Activated naive CD4-positive, alpha-beta T cell (primary cell): ENCODE measurements around the gene MESP2.

ENCODE experiments used
- DNase-seq, 4 experiments: peaks; one replicate each; lab custom pipeline; 2025; lab: John Stamatoyannopoulos, UW

Gene MESP2

DNA sequence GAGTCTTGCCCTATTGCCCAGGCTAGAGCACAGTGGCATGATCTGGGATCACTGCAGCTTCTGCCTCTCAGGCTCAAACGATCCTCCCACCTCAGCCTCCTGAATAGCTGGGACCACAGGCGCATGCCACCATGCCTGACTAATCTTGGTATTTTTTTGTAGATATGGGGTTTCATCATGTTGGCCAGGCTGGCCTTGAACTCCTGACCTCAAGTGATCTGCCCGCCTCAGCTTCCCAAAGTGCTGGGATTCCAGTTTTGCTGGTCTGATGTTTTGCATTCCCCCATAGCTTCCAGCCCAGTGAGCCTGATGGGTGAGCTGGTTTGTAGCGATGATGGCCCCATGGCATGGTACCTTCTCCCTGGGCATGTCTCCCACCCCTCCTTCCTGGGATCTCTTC, 20.4 kb upstream of the MESP2 start:
- no peak for DNase-seq

DNA sequence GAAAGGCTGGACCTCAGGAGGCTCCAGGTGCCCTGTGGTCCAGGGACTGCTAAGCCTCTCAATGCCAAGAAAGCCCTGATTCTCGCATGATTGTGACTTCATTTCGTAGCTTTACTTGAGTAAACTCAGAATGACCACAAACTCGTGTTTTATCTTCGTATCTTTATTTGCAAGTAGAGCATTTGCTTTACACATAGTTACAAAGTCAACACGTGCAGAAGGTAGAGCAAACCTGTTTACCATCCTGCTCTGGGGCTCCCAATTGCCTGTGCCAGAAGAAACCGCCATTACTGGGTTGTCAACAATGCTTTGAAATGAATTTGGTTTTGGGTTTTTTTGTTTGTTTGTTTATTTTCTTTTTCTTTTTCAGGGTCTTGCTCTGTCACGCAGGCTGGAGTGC, 19.2 kb upstream of the MESP2 start:
- no peak for DNase-seq

DNA sequence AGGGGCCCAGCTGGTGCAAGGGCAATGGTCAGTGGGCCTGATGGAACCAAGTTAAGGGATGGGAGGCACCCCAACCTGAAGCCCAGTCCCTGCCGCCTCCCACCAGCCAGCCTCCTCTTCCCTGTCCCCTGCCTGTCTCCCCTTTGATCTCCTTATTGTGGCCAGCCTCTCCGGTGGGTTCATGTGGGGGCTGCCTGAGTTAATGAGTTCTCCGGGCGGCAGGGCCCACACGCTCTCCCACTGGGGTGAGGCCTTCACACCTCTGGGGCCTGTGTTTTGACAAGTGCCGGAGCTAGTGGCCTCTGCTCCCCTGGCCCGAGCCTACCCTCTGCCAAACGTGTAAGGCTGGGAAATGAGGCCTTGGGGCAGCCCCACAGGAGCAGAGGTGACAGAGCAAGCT, 17.8 kb upstream of the MESP2 start:
- no peak for DNase-seq

DNA sequence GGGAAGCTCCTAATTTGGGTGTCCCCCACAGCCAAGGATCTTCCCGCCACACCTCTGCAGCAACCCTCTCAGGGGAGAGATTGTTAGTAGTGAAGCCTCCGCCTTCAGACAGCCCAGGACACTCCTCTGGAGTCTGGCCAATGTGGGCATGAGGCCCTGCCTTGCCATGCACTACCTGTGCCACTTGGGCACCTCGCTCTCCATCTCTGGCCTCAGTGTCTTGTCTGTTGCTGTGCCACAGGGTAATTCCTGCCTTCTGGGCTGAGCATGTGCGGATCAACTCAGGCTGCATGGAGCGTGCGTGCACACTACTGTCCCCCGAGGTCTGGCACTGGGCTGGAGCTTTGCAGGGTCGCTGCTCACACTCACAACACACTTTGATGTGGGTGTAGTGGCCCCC, 17.2 kb upstream of the MESP2 start:
- no peak for DNase-seq

DNA sequence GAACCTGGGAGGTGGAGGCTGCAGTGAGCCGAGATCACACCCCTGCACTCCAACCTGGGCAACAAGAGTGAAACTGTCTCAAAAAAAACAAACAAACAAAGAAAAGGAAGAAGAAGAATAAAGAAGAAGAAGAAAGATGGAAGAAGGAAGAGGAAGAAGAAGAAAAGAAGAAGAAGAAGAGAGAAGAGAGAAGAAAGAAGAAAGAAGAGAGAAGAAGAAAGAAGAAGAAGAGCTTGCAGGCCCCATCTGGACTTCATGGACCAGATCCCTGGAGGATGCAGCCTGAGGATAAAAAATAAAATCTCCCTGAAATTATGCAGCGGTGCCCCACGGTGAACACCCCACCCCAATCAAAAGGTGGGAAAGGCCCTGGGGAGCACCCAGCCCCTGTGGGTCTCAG, 16.3 kb upstream of the MESP2 start:
- no peak for DNase-seq

DNA sequence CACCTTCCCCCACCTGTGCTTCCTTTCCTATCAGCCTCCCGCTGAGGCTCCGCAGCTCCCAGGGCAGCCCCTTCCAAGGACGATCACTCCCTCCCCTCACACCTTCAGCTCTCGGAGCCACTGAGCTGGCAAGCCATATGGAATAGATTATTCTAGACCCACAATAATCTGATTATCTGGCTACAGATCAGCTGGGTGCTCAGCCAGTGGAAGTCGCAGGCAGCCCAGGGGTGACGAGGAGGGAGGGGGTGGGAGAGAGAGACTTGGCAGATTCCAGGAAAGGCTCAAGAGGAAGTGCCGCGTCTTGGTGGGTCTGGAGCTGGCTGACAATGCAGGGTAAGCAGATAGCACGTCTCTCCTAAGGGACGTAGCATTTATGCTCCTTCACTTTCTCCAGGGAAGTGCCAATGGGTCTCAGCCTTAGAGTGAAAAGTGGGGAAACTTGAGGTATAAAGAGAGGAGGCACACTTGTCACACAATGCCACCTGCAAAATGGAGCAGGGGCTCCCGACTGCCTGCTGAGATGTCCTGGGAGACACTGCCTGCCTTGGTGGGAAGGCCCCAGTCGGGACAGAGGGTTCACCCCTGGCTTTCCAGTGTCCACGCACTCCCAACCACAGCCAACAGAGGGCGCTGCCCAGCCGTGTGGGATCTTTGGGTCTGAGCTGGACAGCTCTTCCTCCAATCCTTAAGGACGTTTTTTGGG, 15.7 kb upstream of the MESP2 start:
- peak; percentile 29 to 45 (median 40) for DNase-seq

DNA sequence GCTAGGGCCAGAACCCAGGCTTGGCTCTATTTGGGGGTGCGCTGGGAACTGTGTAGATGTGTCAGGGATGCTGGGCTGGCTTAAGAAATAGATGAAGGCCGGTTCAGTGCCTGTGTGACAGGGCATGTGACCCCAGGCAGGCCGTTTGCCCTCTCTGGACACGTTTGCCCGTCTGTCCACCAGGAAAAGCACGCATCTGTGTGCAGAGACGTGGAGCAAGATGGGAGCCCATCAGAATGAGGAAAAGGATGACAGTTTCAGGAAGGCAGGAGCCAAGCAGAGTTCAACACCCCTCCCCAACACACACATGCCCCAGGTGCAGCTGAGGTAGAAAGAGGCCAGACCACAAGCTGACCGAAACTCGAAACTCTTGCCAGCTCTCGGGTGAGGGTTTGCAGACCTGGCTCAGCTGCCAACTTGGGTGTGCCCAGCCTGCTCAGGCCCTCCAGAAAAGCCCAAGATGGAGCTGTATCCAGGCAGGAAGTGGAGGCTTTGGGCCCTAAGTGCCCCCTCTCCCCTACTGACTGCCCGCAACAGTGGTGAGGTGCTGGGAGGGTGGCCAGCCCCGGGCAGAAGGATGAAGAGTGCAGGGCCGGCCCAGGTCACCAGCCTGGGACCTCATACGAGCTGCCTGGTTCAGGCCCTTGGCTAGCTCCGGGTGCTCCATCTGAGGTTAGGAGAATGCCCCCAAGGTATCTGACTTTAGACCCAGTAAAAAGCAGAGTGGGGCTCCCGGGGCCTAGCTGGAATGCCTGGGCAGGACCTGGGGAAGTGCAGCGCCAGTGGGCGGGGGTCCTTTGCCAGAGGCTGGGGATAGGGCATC, 14.9 kb upstream of the MESP2 start:
- DNase-seq = no peak

DNA sequence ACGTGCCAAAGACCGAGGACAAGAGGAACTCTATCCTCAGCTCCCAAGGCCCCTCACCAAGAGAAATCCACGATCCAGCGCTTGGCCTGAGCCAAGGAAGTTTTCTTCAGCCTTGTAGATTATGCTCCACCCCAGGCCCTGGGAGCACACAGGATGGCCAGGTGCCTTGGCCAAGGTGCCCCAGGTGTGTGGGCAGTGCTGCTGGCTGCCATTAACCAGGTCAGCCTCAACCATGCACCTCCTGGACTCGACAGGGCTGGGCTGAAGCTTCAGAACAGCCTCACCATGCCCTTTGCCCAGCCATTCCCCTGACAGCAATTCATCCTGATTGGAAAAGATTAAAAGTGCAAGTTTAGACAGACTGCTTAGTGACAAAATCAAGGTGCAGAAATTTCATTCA, 14.2 kb upstream of the MESP2 start:
- DNase-seq = no peak

DNA sequence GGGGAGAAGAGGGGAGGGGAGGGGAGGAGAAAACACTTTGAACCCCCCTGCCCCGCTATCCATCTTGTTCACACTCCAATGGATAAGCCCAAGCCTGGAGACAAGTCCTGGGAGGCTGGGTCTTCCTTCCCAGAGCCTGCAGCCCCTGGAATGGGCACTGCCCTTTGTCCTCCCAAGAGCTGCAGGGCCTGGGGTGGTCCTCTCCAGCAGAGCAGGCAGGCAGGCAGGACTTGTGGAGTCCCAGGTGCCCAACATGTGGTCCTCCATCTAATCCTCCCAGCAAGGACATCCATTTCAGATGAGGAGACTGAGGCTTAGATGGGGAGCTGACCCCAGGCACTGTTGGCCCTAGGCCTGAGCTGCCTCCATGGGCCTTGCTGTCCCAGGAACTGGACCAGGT, 10.4 kb upstream of the MESP2 start:
- DNase-seq = no peak

DNA sequence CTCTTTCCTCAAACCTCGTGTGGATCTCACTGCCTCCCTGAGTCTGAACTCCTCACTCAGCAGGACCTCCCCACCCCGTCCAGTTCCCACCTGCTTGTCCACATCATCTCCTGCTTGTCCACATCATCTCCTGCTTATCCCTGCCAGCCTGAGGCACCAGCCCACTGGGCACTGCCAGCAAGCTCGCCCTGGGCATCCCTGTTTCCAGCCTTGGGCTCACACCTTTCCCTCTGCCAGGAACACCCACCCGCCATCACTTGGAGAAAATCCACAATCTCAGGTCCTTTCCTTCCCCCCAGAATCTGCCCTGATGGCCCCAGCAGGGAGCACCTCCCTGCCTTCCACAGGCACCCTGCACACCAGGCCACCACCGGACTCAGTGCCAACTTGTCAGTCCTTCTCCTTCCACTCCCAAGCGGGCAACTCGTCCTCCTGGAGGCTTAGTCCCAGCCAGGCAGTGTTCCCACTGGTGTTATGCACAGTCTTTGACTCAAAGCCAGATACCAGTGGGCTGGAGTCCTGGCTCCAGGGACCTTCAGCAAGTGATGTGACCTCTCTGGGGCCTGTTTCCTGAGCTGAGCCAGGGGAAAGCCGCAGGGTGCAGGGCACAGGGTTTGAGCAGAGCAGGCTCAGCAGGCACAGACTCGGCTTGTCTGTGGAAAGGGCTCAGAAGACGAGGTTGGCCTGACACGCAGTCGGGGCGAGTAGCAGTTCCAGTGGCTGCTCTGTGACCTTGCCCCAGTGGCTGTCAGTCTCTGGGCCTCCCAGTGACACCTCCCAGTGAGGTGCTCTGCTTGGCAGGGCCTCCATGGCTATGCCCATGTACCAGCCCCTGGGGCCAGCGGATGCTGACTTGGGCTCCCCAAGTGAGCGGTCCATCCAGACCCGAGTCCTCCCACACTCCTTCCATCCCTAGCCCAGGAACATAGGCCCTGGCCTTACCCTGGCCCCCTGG, 9.5 kb upstream of the MESP2 start:
- DNase-seq = no peak

DNA sequence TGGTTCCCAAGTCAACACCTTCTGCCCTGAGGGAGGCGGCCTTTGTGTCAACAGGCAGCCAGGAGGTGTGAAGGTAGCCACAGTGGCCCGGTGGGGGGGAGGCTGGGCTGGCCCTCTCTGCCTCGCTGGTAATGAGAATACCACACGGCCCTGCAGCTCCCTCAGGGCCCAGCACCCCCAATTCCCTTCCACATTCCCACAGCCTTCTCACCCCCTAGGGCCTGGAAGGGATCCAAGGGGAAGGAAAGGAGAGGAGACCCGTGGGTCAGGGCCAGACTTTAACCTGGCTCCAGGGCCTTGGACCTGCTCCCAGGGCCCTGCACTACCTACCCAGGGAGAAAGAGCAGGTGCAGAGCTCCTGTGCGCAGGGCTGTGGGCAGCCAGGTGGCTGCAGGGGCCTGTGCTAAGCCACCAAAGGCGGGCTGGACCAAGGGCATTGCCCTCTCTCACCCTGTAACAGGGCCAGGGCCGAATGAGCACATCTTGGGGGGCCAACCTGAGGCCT, 8.7 kb upstream of the MESP2 start:
- no peak for DNase-seq

DNA sequence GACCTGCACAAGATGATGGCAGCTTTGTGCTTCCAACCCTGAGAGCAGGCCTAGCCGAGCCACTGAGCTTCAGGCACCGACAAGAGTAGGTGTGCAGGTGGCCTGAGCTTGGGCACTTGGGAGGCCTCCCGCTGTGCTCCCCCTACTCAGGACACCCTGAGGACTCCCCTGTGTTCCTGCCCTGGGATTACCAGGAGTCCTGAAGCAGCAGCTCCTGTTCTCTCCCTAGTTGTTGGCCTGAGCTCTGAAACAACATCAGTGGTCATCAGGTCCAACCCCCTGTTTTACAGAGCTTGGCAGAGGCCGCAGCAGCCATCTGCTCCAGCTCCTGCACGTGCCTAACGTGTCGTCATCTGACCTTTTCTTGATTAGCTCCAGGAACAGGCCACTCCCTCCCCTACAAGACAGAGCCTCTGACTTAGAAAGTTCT, 8.0 kb upstream of the MESP2 start:
- no peak for DNase-seq

DNA sequence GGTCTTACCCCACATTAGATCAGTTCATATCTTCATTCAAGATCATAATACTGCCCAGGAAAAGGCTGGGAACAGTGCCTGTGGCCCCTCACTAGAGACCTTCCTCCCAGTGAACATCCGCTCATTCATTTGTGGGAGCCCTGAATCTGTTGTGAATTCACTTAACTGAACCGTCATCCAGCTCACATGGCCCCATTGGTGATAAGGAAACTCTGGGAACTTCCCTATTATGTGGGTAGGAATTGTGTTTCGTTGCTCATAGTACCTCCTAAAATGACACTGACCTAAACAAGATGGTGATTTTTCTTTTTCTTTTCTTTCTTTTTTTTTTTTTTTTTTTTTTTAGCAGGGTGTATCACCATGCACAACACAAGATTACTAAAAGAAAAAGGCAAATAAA, 6.8 kb upstream of the MESP2 start:
- DNase-seq = no peak

DNA sequence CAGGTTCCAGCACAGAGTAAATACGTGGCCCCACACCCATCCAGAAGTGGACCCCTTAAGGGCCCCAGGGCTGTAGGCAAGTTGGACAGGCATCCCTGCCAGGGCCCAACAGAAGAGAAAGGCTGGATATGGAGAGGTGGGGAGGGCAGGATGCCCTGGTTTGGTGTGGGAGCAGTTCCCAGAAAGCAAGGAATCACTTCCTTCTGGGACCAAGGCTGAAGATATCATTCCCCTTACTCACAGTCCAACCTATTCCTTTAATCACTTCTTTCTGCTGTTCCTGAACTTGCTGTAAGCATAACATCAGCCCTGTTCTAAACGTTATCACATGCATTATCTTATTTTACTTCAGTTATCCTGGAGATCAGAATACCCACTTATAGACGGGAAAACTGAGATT, 6.1 kb upstream of the MESP2 start:
- DNase-seq = no peak

DNA sequence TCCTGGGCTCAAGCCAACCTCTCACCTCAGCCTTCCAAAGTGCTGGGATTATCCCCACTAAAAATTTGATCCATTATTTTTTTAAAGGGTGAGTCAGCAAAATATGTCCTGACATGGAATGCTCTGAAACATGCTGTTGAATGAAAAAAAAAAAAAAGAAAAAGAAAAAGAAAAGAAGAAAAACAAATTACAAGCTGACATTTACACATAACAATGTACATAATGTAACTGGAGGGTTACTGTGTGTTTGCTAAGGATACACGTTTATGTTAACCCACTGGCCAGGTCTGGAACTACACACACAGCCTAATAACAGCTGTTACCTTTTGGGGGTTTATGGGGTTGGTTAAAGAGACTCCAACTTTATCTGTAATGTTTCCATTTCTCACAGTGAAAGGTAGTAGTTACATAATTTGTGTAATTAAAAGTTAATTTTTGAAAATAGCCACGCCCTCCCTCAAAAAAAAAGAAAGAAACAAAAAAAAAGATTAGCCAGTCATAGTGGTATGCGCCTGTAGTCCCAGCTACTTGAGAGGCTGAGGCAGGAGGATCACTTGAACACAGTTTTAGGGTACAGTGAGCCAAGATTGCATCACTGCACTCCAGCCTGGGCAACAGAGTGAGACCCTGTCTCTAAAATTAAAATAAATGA, 3.1 kb upstream of the MESP2 start:
- no peak for DNase-seq

DNA sequence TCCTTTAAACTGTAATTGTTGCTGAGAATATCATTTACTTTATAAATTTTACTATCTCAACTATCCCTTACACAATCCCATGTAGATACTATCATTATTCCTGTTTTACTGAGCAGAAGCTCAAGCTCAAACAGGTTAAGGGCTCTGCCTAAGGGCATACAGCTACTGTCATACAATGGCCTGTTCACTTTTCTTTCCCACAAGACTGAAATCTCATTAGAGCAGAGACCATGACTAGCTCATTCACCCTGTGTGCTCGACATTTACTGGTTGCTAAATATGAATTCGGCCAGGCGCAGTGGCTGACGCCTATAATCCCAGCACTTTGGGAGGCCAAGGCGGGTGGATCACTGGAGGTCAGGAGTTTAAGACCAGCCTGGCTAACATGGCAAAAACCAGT, 1.6 kb upstream of the MESP2 start:
- DNase-seq = no peak

DNA sequence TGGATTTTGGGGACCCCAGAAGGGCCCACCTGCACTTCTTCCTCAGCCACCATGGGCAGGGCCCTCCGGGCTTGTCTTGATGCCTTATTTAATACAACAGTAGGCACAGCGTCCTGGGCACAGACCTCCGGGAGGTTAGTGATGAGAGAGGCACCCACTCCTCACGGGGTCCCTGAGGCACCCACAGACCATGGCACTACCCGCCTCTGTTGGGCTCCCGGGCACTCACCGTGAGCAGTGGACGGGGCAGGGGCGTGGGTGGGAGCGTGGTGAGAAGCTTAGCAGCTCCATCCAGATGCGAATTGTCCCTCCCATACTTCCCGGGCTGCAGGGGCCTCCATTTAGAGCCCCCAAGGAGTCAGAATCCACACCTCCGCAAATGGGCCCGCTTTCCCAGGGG, 317 bp upstream of the MESP2 start:
- no peak for DNase-seq

DNA sequence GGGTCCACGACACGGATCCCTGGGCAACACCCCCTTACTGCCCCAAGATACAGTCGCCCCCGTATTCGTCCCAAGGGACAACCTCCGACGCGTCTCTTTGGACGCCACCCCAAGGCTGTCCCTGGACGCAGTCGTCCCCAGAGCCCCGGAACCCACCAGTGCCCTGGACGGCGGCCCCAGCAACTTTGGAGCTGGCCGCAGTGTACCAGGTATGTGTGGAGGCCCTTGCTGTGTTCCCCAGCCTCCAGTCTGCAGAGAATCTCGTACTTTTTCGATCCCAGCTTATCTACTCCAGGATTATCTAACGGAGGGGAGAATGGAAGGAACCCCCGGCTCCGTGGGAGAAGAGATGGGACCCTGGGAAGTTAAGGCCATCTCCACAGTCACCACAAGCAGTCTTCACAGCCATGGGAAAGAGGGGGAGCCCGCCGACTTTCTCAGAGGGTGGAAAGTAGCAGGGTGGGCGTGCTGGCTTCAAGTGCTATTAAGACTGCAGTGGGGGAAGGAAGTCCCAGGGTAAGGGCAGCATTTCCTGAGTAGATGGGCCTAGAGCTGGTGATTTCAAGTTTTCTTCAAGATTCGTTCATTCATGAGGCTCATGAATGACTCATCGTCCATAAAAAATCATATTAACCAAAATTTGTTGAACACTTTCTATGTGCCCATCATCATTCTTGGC, 1.1 kb downstream of the MESP2 start:
- DNase-seq = no peak

DNA sequence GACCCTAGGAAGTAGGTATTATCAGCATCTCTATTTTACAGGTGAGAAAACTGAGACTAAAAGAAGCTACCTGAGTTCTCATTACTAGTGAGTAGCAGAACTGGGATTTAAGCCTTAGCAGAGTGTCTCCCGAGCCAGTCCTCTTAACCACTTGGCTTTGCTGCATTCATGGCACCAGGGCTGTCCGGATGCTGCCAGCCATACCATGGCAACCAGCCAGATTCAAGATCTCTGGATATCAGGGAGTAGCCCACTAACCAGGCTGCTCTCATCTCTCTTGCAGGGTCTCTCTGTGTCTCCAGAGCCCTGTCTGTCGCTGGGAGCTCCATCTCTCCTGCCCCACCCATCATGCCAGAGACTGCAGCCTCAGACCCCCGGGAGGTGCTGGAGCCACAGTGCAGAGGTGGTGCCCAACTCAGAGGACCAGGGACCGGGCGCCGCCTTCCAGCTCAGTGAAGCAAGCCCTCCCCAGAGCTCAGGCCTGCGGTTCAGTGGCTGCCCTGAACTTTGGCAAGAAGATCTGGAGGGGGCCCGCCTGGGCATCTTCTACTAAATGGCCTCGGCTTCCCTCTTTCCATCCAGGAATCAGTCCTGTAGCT, 1.7 kb downstream of the MESP2 start:
- DNase-seq = no peak

DNA sequence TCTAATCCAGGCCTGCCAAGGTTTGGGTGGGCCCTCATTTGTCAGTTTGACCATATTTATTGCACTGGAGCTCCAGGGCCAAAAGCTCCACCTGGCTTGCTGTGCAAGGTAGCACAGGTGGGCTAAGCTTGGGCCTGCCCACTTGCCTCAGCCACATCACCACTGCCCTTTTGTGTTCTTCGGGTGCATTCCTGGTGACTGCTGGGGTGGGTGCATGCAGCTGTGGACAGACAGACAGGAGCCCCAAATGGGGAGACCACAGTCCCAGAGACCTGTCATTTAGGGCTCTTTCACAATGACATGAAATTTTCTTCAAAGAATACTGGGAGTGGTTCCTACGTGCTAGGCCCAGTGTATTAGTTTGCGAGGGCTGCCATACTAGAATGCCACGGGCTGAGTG, 2.7 kb downstream of the MESP2 start:
- DNase-seq = no peak

DNA sequence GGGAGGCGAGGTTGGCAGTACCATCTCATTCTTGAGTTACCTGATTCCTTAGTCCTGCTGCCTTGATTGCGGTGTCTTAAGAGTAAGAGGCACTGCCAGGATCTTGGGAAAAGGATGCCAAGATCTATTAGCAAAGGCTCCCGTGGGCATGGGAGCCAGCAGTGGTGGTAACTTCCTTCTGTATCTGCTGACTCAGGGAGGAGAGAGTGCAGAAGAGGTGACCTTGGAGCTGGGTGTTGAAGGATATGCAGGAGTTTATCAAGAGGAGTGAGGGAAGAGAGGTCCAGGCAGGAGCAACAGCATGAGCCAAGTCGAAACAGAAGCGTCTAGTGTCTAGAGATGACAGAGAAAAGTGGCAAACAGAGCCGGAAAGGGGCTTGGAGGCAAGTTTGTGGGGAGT, 4.5 kb downstream of the MESP2 start:
- DNase-seq = no peak
